Stimulated activated memory B cell treated with anti-CD40 and anti-IgM and Interleukin-4, amounts not matched to agents 10 μg/mL and 1 μg/mL and 100 μg/mL, for 72 hours (primary cell): Measurements from ENCODE around the gene NAT8.
"Not testable (repeated sequence)": the region's sequence is repeated elsewhere in the genome, so short reads cannot be mapped to it uniquely, and the experiment has no call there.

Source experiments
- ATAC-seq: fragments of 150-1000 bp; cut with Tn5 transposase; 2 replicates; pipeline ENCODE4 v1.10.0; 2021
- H3K27ac Mint-ChIP-seq: one replicate; pipeline ENCODE4 v1.8.0; 2022; ENCODE audit warnings: mild to moderate bottlenecking, mixed read lengths
- H3K27me3 Mint-ChIP-seq: one replicate; pipeline ENCODE4 v1.8.0; 2022; ENCODE audit warnings: mixed read lengths
- H3K36me3 Mint-ChIP-seq: one replicate; pipeline ENCODE4 v1.8.0; 2022; ENCODE audit warnings: mixed read lengths
- H3K4me1 Mint-ChIP-seq: one replicate; pipeline ENCODE4 v1.8.0; 2022; ENCODE audit warnings: mixed read lengths
- H3K4me3 Mint-ChIP-seq: one replicate; pipeline ENCODE4 v1.8.0; 2022; ENCODE audit warnings: mild to moderate bottlenecking, moderate library complexity, mixed read lengths
- H3K9me3 Mint-ChIP-seq: one replicate; pipeline ENCODE4 v1.8.0; 2022; ENCODE audit warnings: mixed read lengths

NAT8 gene

GRCh38 chr2:73611193-73611592, 31.0 kb downstream of the NAT8 start:
- no peaks in the 10 kb centered on the region for H3K4me1 Mint-ChIP-seq
- H3K36me3 Mint-ChIP-seq, result peaks cover 23% of the 10 kb centered on the region
- no peaks in the 10 kb centered on the region for H3K27me3 Mint-ChIP-seq
- no peak overlapping the region for H3K4me3 Mint-ChIP-seq
- no peak for ATAC-seq
- no peaks in the 10 kb centered on the region for H3K9me3 Mint-ChIP-seq
- H3K27ac Mint-ChIP-seq, result no peak overlapping the region

DNA sequence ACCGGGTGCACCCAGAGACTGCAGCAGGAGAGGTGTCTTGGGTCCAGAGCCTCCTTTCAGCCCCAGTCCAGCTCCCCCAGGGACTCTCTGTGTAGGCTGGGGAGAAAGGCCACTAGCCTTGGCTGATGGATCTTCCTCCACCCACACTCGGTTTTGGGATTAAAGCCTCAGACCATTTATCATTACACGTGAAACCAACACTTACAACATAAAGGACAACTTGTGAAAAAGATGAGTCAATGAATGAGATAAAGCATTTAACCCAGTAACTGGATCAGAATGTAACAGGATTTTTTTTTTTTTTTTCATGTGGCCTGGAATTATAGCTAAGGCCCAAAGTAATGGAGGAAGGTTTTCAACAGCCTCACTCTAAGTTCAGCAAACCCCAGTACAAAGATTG, 32.1 kb downstream of the NAT8 start:
- Mint-ChIP-seq H3K36me3 (peaks cover 20% of the 10 kb centered on the region), H3K9me3 (no peaks in the 10 kb centered on the region), H3K27me3 (no peaks in the 10 kb centered on the region), H3K4me3 (no peak overlapping the region), H3K4me1 (no peaks in the 10 kb centered on the region), H3K27ac (no peak overlapping the region)
- no peak for ATAC-seq

DNA sequence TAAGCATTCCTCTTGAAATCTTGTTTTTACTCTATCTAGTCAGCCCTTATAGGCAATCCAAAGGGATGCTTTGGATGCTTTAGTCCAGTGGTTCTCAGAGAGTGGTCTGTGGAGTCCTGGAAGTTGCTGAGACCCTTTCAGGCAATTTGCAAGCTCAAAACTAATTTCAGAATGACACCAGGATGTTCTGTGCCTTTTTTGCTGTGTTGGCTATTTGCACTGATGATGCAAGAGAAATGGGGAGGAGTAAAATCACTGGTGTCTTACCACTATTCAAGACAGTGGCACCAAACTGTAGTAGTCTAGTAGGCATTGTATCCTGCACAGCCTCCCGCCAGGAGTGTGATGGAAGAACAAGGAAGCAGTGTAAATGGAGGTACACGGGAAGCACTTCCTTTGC, 37.6 kb downstream of the NAT8 start:
- not testable (repeated sequence) for H3K27me3 Mint-ChIP-seq, H3K4me3 Mint-ChIP-seq, H3K4me1 Mint-ChIP-seq, ATAC-seq, H3K9me3 Mint-ChIP-seq, H3K27ac Mint-ChIP-seq
- peaks cover 59% of the 10 kb centered on the region for H3K36me3 Mint-ChIP-seq

- H3K27me3 Mint-ChIP-seq, result not testable (repeated sequence)
- H3K36me3 Mint-ChIP-seq, result peaks cover 59% of the 10 kb centered on the region
Measured at GRCh38 chr2:73603099-73603588, 39.1 kb downstream of the NAT8 start.

GRCh38 chr2:73601780-73602179, 40.4 kb downstream of the NAT8 start:
- no peaks in the 10 kb centered on the region for H3K27me3 Mint-ChIP-seq
- no peak overlapping the region for H3K27ac Mint-ChIP-seq
- peaks cover 52% of the 10 kb centered on the region for H3K36me3 Mint-ChIP-seq
- no peaks in the 10 kb centered on the region for H3K9me3 Mint-ChIP-seq
- H3K4me3 Mint-ChIP-seq, result no peak overlapping the region
- no peak for ATAC-seq
- no peaks in the 10 kb centered on the region for H3K4me1 Mint-ChIP-seq

More at GRCh38 chr2:73603099-73603588, 39.1 kb downstream of the NAT8 start:
- H3K4me1 Mint-ChIP-seq, H3K4me3 Mint-ChIP-seq, H3K9me3 Mint-ChIP-seq, ATAC-seq, H3K27ac Mint-ChIP-seq: not testable (repeated sequence)

DNA sequence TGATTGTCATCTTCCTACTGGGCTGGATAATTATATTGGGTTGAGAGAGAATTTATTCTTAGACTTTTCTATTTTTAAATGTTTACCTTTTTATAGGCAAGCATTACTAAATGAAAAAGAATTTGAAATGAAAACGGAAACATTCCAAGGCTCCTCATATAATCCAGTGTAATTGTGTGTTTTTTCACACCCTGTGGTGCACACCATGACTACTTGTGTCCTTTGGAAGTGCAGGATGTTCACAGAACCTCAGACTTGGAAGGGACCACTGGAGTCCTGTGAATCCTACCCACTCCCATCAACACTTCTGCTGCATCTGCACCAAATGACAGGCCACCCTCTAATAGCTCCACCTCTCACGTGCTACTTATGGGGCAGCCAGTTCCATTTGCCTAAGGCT, 48.0 kb downstream of the NAT8 start:
- H3K27me3 Mint-ChIP-seq, result no peaks in the 10 kb centered on the region
- H3K9me3 Mint-ChIP-seq, result peaks cover 2% of the 10 kb centered on the region
- H3K4me3 Mint-ChIP-seq, result no peak overlapping the region
- no peaks in the 10 kb centered on the region for H3K4me1 Mint-ChIP-seq
- no peak overlapping the region for H3K27ac Mint-ChIP-seq
- ATAC-seq, result no peak
- H3K36me3 Mint-ChIP-seq, result peaks cover 24% of the 10 kb centered on the region

DNA sequence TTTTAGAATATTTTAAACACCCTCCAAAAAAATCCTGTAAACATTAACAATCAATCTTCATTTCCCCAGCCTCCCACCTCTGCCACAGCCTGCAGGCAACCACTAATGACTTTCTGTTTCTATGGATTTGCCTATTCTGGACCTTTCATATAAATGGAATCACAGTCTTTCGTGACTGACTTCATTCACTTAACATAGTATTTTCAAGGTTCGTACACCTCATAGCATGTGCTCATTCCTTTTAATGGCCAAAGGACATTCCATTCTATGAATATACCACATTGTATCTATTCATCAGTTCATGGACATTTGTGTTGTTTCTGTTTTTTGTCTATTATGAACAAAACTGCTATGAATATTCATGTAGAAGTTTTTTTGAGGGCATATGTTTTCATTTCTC, 48.5 kb downstream of the NAT8 start:
- H3K9me3 Mint-ChIP-seq, result peaks cover 2% of the 10 kb centered on the region
- no peak overlapping the region for H3K4me3 Mint-ChIP-seq
- no peak overlapping the region for H3K27ac Mint-ChIP-seq
- H3K27me3 Mint-ChIP-seq, result no peaks in the 10 kb centered on the region
- no peak for ATAC-seq
- peaks cover 24% of the 10 kb centered on the region for H3K36me3 Mint-ChIP-seq
- H3K4me1 Mint-ChIP-seq, result no peaks in the 10 kb centered on the region
